Non-pigmented ciliary epithelial cell (primary cell): ENCODE measurements around the gene GDF9.
"Not testable (repeated sequence)": the region's sequence is repeated elsewhere in the genome, so short reads cannot be mapped to it uniquely, and the experiment has no call there.

Experiments used
- DNase-seq: peaks from one replicate; pipeline ENCODE4 v3.0.0-alpha.2; 2010; ENCODE audit warnings: low read depth

The GDF9 gene

DNA sequence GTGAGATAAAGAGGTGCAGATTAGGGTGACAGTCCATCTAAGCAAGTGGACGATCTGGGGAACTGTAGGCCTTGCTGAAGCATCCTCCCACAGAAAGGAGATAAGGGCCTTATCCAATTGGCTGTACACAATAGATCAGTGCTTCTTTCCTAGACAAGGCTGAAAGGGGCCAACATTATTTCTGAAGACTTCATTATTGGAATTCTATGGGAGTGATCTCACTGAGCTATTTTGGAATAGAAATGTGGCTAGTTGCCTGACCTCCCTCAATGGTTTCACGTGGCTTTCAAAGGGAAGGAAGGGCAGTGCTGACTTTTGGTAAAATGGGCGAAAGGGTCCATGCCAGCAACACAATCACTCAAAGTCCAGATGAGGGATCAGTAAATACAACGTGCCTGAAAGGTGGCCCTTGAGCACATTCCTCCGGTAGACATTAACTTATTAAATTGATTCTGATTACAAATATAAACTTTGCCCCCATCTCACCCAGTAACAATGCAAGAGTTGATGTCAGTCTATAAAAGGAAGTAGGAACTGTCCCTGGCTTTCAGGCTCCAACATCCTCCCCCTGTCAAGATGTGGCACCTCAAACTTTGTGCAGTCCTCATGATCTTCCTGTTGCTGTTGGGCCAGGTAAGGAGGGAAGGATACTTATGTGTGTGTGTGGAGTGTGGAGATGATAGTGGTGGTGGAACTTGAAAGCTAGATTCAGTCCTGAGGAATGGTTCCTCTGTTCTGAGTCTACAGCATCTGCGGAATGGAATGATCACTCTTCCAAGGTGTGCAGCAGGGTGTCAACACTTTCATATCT is 7.1 kb upstream of the GDF9 start, which contains the start of gene LEAP2:
LEAP2 (plus strand) TSS at position 550 of the 811 bp plus-strand sequence; CDS start at position 577, 27 bp downstream.
- DNase-seq: no peak

DNA sequence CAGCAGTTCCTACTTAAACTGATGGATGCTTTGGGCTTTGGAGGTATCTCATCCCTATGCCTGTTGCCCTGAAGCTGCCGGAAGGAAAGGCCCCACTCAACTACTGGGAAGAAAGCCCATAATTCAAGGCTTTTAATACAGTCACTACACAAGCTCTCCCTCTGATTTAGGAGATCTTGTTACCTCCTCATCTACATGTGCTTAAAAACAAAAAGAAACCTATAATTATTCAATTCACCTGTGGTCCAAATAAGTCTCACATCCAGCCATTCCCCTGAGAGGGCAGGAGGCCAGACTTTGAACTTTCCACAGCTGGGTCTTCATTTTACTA is 6.5 kb upstream of the GDF9 start:
- no peak for DNase-seq

DNA sequence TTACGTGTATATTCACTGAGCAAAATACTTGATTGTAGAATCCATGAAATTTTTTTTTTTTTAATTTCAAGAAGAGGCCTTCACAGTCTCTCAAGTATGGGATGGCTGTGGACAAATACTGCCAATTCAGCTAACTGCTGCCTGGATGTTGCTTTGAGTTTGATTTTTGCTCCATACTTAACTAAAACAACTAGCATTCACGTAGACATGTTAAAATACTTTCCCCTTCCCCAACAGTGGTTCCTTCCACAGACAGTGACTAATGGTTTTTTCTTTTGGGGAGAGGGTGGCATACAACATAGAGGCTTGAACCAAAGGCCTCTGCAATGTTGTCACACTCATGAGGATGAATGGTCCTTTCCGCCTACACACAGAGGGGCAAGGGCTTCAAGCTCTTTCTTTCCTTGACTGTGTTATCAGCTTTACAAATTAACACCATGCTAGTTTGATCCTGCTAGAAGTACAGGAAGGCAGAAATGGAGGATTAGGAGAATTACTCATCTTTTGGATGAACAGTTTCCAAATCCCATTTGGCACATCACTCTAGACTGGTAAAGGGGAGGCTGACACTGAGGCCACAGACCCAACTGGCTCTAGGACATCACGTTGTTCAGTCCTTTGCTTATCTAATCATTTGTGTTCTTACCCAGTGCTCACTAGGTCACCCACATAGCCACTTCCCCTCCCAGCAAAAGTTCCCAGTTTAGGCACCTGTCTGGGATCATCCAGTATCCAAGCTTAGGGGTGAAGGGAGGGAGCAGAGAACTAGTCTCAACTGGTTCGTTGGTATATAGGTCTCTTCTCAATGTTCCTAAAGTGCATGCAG is 5.4 kb upstream of the GDF9 start:
- no peak for DNase-seq

DNA sequence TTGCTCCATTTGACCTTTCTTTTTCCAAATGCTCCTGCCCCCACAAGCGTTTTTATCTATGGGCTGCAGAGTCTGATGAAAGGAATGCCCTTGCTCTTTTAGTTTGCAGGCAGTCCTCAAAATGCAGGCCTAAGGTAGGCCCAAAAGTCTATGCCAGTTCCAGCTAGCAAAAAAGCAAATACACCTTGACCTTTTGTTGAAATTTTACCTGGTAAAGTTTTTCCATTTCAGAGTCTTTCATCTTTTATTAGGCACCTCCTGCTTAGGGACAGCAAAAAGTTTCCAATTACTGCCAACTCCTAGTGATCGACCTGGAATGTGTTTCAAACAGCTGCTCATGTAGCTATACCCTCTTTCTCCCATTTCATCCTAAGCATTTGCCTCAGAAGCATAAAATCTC is 4.5 kb upstream of the GDF9 start:
- no peak for DNase-seq

DNA sequence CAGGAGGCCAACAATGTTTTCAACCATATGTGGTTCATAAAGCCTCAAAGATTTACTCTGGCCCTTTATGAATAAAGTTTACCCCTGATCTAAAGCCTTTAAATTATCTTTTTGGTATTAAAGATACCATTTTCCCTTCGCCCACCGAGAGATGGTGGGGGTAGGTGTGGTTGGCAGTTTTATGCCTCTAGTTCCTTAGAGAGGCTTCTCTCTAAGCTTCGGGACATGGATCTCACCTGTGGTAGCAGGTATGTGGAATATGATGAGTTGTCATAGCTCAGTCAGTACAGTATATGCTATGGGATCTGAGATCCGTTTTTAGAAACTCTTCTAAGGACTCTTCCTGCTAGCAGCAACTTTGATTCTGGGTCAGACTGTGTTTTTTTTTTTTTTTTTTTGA is 2.5 kb upstream of the GDF9 start:
- no peak for DNase-seq

DNA sequence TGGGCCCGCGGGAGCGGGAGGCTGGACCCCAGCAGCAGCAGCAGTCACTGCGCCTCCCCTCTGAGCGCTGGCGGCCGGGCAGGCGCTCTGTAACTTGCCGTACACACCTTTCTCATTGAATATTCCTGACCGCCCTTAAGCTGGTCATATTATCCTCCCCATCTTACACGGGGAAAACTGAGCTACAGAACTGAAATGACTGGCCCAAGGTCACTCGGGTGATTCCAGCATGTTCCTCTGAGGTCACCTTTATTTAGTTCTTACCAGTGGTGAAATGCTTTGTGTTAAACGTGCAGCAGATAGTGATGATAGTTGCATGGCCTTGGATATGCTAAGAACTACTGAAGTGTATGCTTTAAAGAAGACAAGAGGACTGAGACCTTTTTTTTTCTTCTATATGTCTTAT is 780 bp upstream of the GDF9 start:
- no peak for DNase-seq

DNA sequence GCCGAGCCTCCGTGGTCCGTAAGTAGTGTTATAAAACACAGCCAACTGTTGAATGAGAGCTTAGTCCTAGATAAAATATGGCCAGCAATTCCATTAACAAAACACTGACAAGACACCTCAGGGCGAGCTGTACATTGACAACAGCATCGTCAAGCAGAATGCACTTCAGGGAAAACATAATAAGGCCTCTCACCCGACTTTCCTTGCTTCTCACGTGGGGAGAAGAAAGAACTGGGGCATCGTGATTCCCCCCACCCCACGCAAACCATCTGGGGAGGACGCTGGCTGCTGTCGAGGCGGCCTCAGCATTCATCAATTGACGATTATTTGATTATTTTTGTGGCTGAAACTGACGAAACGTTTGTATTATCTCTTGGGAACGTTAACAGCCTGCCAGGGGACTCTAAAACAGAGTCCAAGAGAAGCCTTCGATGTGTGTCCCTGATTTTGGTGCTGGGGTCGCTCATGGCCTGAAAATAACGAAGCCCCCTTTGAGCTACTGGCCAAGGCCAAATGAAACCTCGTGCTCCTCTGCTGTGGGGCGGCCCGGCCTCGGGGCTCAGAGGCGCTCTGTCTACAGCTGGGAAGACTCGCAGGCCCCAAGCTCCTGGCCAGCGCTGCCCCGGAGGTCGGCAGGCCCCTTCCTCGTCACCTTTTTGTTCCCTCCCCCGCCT is 464 bp downstream of the GDF9 start:
- no peak for DNase-seq

DNA sequence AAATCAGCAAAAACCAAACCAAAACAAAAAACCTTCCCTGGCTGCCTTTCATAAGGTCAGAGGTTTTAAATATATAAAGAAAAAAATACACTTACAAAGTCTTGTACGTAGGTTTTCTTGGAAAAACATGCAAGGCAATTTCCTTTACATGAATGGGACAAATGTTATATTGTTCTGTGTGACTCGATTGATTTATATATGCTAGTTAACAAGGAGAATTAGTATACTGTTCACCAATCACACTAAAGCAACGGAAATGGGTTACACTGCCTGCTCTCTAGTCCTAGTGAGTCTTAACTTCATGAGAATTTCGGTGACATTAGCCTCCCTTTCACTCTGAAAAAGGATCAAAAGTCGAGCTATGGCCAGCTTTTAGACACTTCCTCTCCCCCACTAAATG is 5.5 kb downstream of the GDF9 start:
- DNase-seq: no peak

DNA sequence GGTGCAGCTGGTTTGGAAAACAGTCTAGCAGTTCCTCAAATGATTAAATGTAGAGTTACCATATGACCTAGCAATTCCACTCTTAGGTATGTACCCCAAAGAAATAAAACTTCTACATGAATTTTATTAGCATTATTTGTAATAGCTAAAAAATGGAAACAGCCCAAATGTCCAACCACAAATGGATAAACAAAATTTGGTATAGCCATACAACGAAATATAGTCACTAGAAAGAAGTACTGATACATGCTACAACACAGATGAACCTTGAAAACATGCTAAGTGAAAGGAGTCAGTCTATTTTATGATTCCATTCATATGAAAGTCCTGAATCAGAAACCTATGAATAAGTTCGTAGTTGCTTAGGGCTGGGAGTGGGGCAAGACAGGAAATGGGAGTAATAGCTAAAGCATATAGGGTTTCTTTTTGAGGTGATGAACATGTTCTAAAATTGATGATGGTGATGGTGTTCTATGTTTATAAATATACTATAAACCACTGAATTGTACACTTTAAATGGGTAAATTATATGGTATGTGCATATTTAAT is 6.3 kb downstream of the GDF9 start:
- DNase-seq: no peak

DNA sequence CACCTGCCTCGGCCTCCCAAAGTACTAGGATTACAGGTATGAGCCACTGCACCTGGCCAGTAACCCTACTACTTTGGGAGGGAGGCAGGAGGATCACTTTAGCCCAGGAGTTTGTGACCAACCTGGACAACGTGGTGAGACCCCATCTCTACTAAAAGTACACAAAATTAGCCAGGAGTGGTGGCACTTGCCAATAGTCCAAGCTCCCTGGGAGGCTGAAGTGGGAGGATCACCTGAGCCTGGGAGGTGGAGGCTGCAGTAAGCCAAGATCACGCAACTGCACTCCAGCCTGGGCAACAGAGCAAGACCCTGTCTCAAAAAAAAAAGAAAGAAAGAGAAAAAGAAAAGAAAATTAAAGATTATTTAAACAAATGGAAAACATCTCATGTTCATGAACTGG is 10.3 kb downstream of the GDF9 start:
- no peak for DNase-seq

DNA sequence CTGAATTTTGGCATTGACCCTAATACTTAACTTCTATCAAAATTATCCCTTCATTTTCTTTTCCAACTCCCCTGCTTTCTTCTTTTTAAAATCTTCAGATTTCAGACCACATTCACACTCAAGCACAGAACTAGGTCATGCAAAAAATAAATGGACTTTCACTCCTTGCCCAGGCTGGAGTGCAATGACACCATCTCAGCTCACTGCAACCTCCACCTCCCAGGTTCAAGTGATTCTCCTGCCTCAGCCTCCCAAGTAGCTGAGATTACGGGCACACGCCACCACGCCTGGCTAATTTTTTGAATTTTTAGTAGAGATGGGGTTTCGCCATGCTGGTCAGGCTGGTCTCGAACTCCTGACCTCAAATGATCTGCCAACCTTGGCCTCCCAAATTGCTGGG is 11.3 kb downstream of the GDF9 start:
- DNase-seq: not testable (repeated sequence)

DNA sequence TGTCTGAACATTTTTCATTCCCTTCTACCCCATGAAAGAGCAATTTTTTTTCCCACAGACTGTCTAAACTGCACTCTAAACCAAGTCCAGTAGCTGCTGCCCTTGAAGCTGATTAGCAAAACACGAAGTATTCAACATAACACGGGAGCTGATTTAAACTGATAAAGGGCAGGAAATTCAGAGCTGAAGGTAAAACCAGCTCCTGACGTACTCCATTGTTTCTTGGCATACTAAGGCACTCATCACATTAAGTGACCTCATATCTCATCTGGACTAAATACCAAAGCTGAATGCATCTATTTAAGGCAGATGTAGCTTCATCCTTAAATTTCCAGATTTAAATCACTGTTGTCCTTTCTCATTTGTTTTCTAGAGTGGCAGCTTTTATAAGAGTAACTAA is 12.0 kb downstream of the GDF9 start:
- DNase-seq: no peak

DNA sequence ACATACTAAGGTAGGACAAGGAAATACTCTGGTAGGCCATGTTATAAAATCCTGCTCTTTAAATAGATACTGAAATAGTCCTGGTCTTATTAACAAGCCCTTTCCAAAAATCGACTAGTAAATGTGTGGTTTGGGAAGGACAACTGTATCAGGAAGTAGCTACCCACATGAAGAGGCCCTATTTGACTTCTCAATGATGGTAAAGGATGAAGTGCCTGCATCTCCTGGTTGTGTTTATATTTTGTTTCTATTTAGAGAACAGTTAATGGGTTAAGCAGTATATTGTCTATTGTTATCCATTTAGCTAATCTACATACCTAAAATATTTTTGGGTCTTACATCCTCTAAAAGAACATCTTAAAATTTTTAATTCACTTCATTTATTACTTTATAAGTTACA is 12.5 kb downstream of the GDF9 start:
- DNase-seq: no peak

DNA sequence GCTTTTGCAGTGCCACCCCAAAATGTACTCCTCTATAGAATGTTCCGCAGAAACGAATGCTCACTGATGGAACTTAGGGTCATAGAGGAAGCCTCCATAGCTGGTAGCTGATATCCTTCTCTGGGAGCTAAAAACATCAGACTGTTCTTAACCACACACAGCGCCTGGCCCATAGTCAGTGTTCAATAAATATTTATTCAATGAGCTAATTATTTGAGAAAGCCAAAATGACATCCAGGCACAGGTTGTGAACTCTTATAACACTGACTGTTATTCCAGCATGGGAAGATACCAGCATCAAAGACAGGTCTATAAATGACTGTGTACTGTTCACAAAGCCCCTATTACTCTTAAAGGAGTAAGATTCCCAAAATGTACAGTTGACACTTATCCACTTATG is 12.9 kb downstream of the GDF9 start:
- no peak for DNase-seq

DNA sequence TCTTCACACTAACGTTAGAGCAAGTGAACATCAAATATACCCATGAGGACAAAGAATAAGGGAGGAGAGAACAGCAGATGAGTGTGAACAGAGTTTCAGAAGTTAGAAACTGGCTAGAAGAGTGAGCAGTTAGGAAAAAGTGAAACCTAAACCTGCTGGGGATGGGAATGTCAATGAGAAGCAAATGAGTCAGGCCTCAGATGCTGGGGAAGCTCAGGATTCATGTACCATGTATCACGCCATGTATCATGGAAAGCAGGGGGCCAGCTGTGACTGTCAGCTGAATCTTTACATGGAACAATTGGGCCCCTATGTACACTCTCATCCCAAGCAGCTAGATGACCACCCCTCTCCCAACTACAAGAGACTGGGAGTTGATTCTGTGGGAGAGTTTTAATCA is 16.2 kb downstream of the GDF9 start:
- no peak for DNase-seq

DNA sequence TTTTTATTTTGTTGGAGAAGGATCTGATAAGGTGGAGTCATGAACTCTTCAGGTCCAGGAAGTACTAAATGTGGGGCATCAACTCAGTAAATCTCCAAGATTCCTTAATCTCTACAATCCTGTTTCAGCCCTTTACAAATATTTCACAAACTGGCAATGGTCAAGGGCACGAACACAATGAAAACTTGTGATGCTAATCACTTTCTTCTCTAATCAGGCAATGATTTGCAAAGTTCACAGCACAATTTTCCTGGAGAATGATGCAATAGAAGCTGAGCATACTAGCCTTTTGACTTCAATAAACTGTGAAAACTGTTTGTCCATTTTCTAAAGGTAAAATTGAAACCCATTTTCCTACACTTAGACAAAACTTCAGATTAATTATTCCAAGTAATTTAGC is 16.9 kb downstream of the GDF9 start:
- DNase-seq: no peak

DNA sequence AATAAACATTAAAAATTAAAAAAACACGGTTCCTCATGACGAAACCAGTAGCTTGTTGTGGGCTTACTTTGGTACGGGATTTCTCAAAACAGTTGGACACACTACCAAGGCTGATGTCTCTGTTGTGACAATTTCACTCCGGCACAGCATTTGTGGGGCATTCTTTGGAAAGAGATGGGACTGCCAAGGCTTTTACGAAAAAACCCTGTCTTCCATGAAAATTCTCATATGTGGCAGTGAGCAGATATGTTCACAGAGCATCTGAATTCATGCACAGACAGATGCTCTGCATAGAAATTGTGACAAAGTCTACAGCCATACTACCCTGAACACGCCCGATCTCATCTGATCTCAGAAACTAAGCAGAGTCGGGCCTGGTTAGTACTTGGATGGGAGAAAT is 18.0 kb downstream of the GDF9 start:
- DNase-seq: no peak

DNA sequence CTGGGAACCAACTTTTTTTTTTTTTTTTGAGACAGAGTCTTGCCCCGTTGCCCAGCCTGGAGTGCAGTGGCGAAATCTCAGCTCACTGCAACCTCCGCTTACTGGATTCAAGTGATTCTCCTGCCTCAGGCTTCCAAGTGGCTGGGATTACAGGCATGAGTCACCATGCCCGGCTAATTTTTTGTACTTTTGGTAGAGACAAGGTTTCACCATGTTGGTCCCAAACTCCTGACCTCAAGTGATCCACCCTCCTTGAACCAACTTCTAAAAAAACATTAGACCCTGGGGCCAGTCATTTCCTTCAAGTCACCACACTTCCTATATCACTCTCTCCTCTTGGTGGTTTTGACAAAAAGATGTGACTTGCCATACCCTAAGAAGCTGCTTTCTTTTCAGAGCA is 25.0 kb downstream of the GDF9 start:
- DNase-seq: no peak

DNA sequence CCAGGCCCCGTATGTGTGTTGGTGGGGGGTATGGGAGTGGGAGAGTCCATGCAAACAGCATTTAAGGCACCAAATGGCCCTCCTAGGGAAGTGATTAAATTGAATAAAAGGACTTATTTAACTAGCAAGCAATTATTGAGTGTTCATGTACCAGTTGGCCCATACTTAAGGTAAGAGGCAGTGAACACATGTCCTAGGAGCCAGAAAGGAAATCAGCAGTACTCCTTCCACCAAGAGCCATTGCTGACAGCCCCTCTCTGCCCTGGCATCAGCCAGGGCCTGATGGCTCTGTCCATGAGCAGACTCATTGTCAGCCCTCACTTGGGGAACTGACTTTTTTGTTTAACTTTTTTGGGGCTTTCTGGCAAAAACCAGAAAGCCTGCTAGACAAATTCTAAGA is 25.4 kb downstream of the GDF9 start:
- no peak for DNase-seq

DNA sequence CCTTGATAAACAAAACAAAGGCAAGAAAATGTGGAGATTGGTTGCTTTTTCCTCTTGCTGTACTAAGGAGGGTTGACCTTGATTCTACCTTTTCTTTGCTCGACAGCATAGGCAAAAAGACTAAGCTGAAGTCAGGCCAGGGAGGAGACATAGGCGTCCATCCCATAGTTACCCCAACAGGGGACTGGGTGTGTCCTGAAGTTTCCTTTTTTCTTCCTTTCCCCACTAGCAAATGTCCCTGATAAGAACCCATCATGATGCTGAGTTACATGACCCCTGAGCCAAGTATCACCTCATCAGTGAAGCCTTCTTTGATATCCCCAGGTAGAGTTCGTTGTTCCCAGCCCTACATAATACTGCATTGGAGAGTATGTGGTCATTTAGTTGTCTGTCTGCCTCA is 26.0 kb downstream of the GDF9 start:
- DNase-seq: no peak

DNA sequence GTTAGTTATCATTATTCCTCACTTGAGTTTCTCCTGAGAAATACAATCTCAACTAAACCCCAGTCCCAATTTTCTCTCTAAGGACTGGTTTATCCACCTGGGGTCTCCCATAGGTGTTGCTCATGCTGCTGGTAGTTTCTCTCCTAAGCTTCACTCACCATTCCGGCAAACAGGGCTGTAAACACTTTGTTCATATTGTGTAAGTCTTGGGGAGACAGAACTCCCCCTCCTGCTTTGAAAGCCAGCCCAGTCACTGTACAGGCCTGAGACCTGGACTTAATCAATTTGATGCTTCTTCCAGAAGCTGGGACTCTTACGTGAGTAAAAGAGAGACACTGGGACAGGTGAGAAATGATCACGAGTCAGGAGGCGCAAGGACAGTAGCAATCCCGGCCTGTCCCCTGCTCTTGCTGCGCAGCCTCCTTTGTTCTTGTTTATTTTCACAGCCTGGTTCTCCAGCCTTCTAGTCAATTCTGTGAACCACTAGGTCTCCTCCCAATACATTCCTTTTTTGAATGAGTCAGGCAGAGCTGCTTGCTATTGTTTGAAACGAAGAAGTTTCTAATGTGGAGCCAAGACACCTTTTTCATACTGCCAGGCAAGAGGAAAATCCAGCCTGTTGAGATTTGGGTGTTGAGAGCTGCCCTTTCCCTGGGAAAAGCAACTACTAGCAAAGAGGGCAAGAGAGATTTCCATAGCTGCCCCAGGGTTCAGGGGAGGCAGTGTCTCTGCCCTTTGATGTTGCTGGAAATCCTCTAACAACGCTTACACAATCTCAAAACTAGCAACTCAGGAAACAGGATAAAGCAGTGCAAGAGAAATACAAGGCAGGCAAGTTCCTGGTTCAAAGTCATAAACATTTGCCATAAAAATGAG is 26.6 kb downstream of the GDF9 start:
- peak; percentile 53 for DNase-seq
